T-cell (primary cell): ENCODE measurements around the gene GRIN2C. TPM values are rescaled to one million over a fixed set of nuclear protein-coding genes. Genes with fewer than 3 reads are reported as not detected.

Experiments used
- ATAC-seq, 4 experiments: fragments of 200-7000 bp in 3 of 4; fragments of 150-1000 bp in 1 of 4; cut with Tn5 transposase; replicated peaks in 1 of 4; 1 replicate in 3 of 4; 2 replicates in 1 of 4; pipeline ENCODE4 v1.10.0; 2021; ENCODE audit warnings: moderate library complexity in 3 of 4, mild to moderate bottlenecking in 2 of 4, moderate number of reproducible peaks in 1 of 4
- CTCF ChIA-PET, 2 donors: fragments of 300-600 bp; sonication (Branson Sonifier 250); formaldehyde crosslinking; loops; one replicate each; lab custom pipeline; 2022; ENCODE audit warnings: antibody characterized with exemption in 2 of 2; lab: Charles Lee
- POLR2A ChIA-PET, 2 donors: fragments of 300-600 bp; sonication (Branson Sonifier 250); formaldehyde crosslinking; loops; one replicate each; lab custom pipeline; 2022; ENCODE audit warnings: antibody characterized with exemption in 2 of 2; lab: Charles Lee
- DNase-seq, 35 experiments: peaks; one replicate each; pipeline versions ENCODE4 v3.0.0 to v3.0.0-alpha.2; 2013 to 2023
- H3K27ac ChIP-seq: one replicate; pipeline ENCODE4 v1.5.1; 2013; ENCODE audit warnings: low read length
- H3K27me3 ChIP-seq, 2 experiments: replicated peaks in 1 of 2; 1 replicate in 1 of 2; 2 replicates in 1 of 2; pipeline versions ENCODE4 v1.6.1 to v1.7.0; 2013; ENCODE audit warnings: low read length in 1 of 2, mixed read lengths in 1 of 2; ENCODE audit not compliant: control insufficient read depth in 2 of 2, insufficient read depth in 2 of 2; ENCODE audit errors: extremely low read depth in 1 of 2
- H3K36me3 ChIP-seq, 2 donors: 1 replicate in 1 of 2; 2 replicates in 1 of 2; pipeline versions ENCODE4 v1.6.1 to v1.7.0; 2013; ENCODE audit warnings: low read length in 1 of 2; ENCODE audit not compliant: control insufficient read depth in 2 of 2, insufficient read depth in 1 of 2; ENCODE audit errors: extremely low read depth in 1 of 2
- H3K4me1 ChIP-seq, 2 experiments: 1 replicate in 1 of 2; 2 replicates in 1 of 2; pipeline versions ENCODE4 v1.6.1 to v1.7.0; 2013; ENCODE audit warnings: low read length in 2 of 2, mixed read lengths in 1 of 2; ENCODE audit not compliant: insufficient read depth in 2 of 2, control insufficient read depth in 1 of 2; ENCODE audit errors: extremely low read depth in 1 of 2
- H3K4me3 ChIP-seq, 2 donors: 1 replicate in 1 of 2; 2 replicates in 1 of 2; pipeline versions ENCODE4 v1.5.1 to v1.7.0; 2013; ENCODE audit warnings: mild to moderate bottlenecking in 2 of 2, low read length in 1 of 2, moderate library complexity in 1 of 2; ENCODE audit not compliant: control insufficient read depth in 1 of 2; ENCODE audit errors: extremely low read depth in 1 of 2
- H3K9me3 ChIP-seq: 2 replicates; pipeline ENCODE4 v1.7.0; 2013
- H3K27ac Mint-ChIP-seq, 2 donors: one replicate each; pipeline ENCODE4 v1.8.0; 2020 to 2021; ENCODE audit warnings: mild to moderate bottlenecking in 2 of 2, mixed read lengths in 2 of 2
- H3K27me3 Mint-ChIP-seq, 2 donors: one replicate each; pipeline ENCODE4 v1.8.0; 2021 to 2022; ENCODE audit warnings: mixed read lengths in 2 of 2
- H3K36me3 Mint-ChIP-seq: one replicate; pipeline ENCODE4 v1.8.0; 2021; ENCODE audit warnings: mixed read lengths
- H3K4me1 Mint-ChIP-seq, 3 donors: one replicate each; pipeline ENCODE4 v1.8.0; 2020 to 2022; ENCODE audit warnings: mixed read lengths in 3 of 3, mild to moderate bottlenecking in 1 of 3
- H3K4me3 Mint-ChIP-seq, 3 donors: one replicate each; pipeline ENCODE4 v1.8.0; 2020 to 2022; ENCODE audit warnings: mild to moderate bottlenecking in 3 of 3, mixed read lengths in 3 of 3, moderate library complexity in 3 of 3
- H3K9me3 Mint-ChIP-seq, 3 donors: one replicate each; pipeline ENCODE4 v1.8.0; 2020 to 2022; ENCODE audit warnings: mixed read lengths in 3 of 3
- WGBS: methylation state at CpG from one replicate; pipeline ENCODE4 v1.1.5; 2013; ENCODE audit warnings: missing lambda C conversion rate; ENCODE audit not compliant: insufficient coverage; 5-methylcytosine and 5-hydroxymethylcytosine counted together
- total RNA-seq, 35 experiments: library from RNA in 6 of 35; stranded (reverse) in 6 of 35; fragments of 120-200 nt in 1 of 35; gene quantifications; one replicate each; pipeline versions ENCODE4 v1.2.1 to v1.2.4 and lab custom pipeline; 2013 to 2026

GRIN2C gene
- total RNA-seq, 5 donors from 2014 or later (not counting 1 experiment from before 2014, with no cell fraction given): not detected

- Histone ChIP-seq H3K36me3 (peaks cover 9 to 54% of the 10 kb centered on the region in 2 donors), H3K27ac (no peak overlapping the region), H3K27me3 (no peaks in the 10 kb centered on the region), H3K4me1 (no peaks in the 10 kb centered on the region), H3K4me3 (no peak overlapping the region), H3K9me3 (no peaks in the 10 kb centered on the region)
- CTCF ChIA-PET: no interaction called here
- no peak overlapping the region for H3K4me3 Mint-ChIP-seq
- WGBS: 81% methylated on average over 11 of the region's 17 CpGs
- peaks cover 26% of the 10 kb centered on the region for H3K36me3 Mint-ChIP-seq
- POLR2A ChIA-PET: no interaction called here
- no peaks in the 10 kb centered on the region for H3K9me3 Mint-ChIP-seq
- ATAC-seq (no peak), DNase-seq (no peak)
- peaks cover 0 to 9% (median 0%) of the 10 kb centered on the region in 3 donors for H3K4me1 Mint-ChIP-seq
- no peaks in the 10 kb centered on the region for H3K27me3 Mint-ChIP-seq
- no peak overlapping the region for H3K27ac Mint-ChIP-seq
Observed at GRCh38 chr17:74808714-74809430, 50.8 kb downstream of the GRIN2C start.

GRCh38 chr17:74807925-74808324 lies 51.8 kb downstream of the GRIN2C start:
- Mint-ChIP-seq H3K36me3 (peaks cover 29% of the 10 kb centered on the region), H3K4me3 (no peak overlapping the region), H3K9me3 (no peaks in the 10 kb centered on the region), H3K27me3 (no peaks in the 10 kb centered on the region), H3K27ac (no peak overlapping the region), H3K4me1 (peaks cover 0 to 9% (median 0%) of the 10 kb centered on the region in 3 donors)
- ATAC-seq: no peak
- no peaks in the 10 kb centered on the region for H3K27me3 ChIP-seq
- no peaks in the 10 kb centered on the region for H3K9me3 ChIP-seq
- DNase-seq: no peak
- CTCF ChIA-PET: interaction anchor here in 1 of 2 donors (0.5 kb wide), 1 partner anchor 150 kb away, joined by 10 read pairs; no protein-coding TSS in a partner anchor
- no peaks in the 10 kb centered on the region for H3K4me1 ChIP-seq
- POLR2A ChIA-PET: no interaction called here
- no peak overlapping the region for H3K4me3 ChIP-seq
- H3K27ac ChIP-seq: no peak overlapping the region
- 20% methylated on average over 2 of the region's 6 CpGs for WGBS
- peaks cover 12 to 53% of the 10 kb centered on the region in 2 donors for H3K36me3 ChIP-seq

GRCh38 chr17:74807441-74807840 lies 52.2 kb downstream of the GRIN2C start:
- no peak overlapping the region for H3K4me3 ChIP-seq
- peaks cover 12 to 49% of the 10 kb centered on the region in 2 donors for H3K36me3 ChIP-seq
- Mint-ChIP-seq H3K36me3 (peaks cover 32% of the 10 kb centered on the region), H3K4me3 (no peak overlapping the region), H3K27ac (no peak overlapping the region), H3K9me3 (no peaks in the 10 kb centered on the region), H3K27me3 (no peaks in the 10 kb centered on the region), H3K4me1 (peaks cover 0 to 9% (median 0%) of the 10 kb centered on the region in 3 donors)
- ChIA-PET CTCF (interaction anchor here in 1 of 2 donors (0.6 kb wide), 1 partner anchor 12 kb away, joined by 4 read pairs; no protein-coding TSS in a partner anchor), POLR2A (no interaction called here)
- no peaks in the 10 kb centered on the region for H3K27me3 ChIP-seq
- no peak overlapping the region for H3K27ac ChIP-seq
- ATAC-seq (no peak), DNase-seq (no peak)
- no peaks in the 10 kb centered on the region for H3K9me3 ChIP-seq
- 96% methylated on average over 9 of the region's 13 CpGs for WGBS
- no peaks in the 10 kb centered on the region for H3K4me1 ChIP-seq

- Mint-ChIP-seq H3K4me1 (peaks cover 0 to 9% (median 0%) of the 10 kb centered on the region in 3 donors), H3K36me3 (peaks cover 36% of the 10 kb centered on the region), H3K27ac (no peak overlapping the region), H3K4me3 (no peak overlapping the region), H3K27me3 (no peaks in the 10 kb centered on the region), H3K9me3 (no peaks in the 10 kb centered on the region)
- Histone ChIP-seq H3K27me3 (no peaks in the 10 kb centered on the region), H3K4me1 (no peaks in the 10 kb centered on the region), H3K9me3 (no peaks in the 10 kb centered on the region), H3K27ac (no peak overlapping the region), H3K36me3 (peaks cover 18 to 51% of the 10 kb centered on the region in 2 donors), H3K4me3 (no peak overlapping the region)
- DNase-seq (no peak), ATAC-seq (no peak)
- WGBS: 93% methylated on average over 3 of the region's 10 CpGs
- ChIA-PET CTCF (no interaction called here), POLR2A (no interaction called here)
Observed at GRCh38 chr17:74806334-74806733, 53.4 kb downstream of the GRIN2C start.

- Histone ChIP-seq H3K36me3 (peaks cover 21 to 58% of the 10 kb centered on the region in 2 donors), H3K4me1 (no peaks in the 10 kb centered on the region), H3K27me3 (no peaks in the 10 kb centered on the region), H3K27ac (no peak overlapping the region), H3K9me3 (no peaks in the 10 kb centered on the region), H3K4me3 (no peak overlapping the region)
- CTCF ChIA-PET: no interaction called here
- no peak overlapping the region for H3K27ac Mint-ChIP-seq
- WGBS: 97% methylated on average over 14 of the region's 15 CpGs
- POLR2A ChIA-PET: no interaction called here
- no peaks in the 10 kb centered on the region for H3K27me3 Mint-ChIP-seq
- DNase-seq (no peak), ATAC-seq (no peak)
- H3K4me3 Mint-ChIP-seq: no peak overlapping the region
- H3K36me3 Mint-ChIP-seq: peaks cover 37% of the 10 kb centered on the region
- H3K4me1 Mint-ChIP-seq: peaks cover 0 to 9% (median 0%) of the 10 kb centered on the region in 3 donors
- H3K9me3 Mint-ChIP-seq: no peaks in the 10 kb centered on the region
Observed at GRCh38 chr17:74805591-74805991, 54.1 kb downstream of the GRIN2C start.

GRCh38 chr17:74804683-74805082 lies 55.0 kb downstream of the GRIN2C start:
- Mint-ChIP-seq H3K4me1 (peaks cover 0 to 5% (median 0%) of the 10 kb centered on the region in 3 donors), H3K27me3 (no peaks in the 10 kb centered on the region), H3K36me3 (peaks cover 41% of the 10 kb centered on the region), H3K9me3 (no peaks in the 10 kb centered on the region), H3K27ac (no peak overlapping the region), H3K4me3 (no peak overlapping the region)
- DNase-seq (no peak), ATAC-seq (no peak)
- Histone ChIP-seq H3K4me3 (no peak overlapping the region), H3K36me3 (peaks cover 27 to 58% of the 10 kb centered on the region in 2 donors), H3K27ac (no peak overlapping the region), H3K27me3 (no peaks in the 10 kb centered on the region), H3K9me3 (no peaks in the 10 kb centered on the region), H3K4me1 (no peaks in the 10 kb centered on the region)
- 85% methylated on average over 4 of the region's 7 CpGs for WGBS
- POLR2A ChIA-PET: no interaction called here
- CTCF ChIA-PET: no interaction called here
